ENCODE data around the gene ANO1. TPM values are rescaled to one million over a fixed set of nuclear protein-coding genes. Genes with fewer than 3 reads are reported as not detected.

Gene ANO1
- total RNA-seq, 1 experiment from 2014 or later, result 41.7 TPM

GRCh38 chr11:70186420-70186819 is 108.3 kb downstream of the ANO1 start:
- Histone ChIP-seq H3K4me3 (replicated peaks in 1 of 2; ENCODE audit: low read depth in 1 of 2, low read length in 2 of 2) (no peak overlapping the region), H3K27ac (ENCODE audit: low read depth, low read length) (no peak overlapping the region), H3K9ac (ENCODE audit: low read length) (no peak overlapping the region), H4K20me1 (ENCODE audit: insufficient read depth) (no peaks in the 10 kb centered on the region), H3K27me3 (ENCODE audit: insufficient read depth, low read length) (no peaks in the 10 kb centered on the region), H2AFZ (ENCODE audit: low read depth, low read length, poor library complexity, severe bottlenecking) (no peak overlapping the region), H3K4me1 (ENCODE audit: control insufficient read depth in 1 of 2, insufficient read depth in 2 of 2, low read length in 2 of 2) (peaks cover 0 to 4% of the 10 kb centered on the region in 2 experiments; a peak in 2 of 4 replicates), H3K9me2 (ENCODE audit: insufficient read depth) (no peaks in the 10 kb centered on the region), H3K9me3 (ENCODE audit: control insufficient read depth in 1 of 2, insufficient read depth in 1 of 2, low read depth in 1 of 2, low read length in 2 of 2) (no peaks in the 10 kb centered on the region), H3K36me3 (ENCODE audit: control insufficient read depth in 1 of 2, insufficient read depth in 2 of 2, low read length in 2 of 2) (no peaks in the 10 kb centered on the region; a peak in 1 of 4 replicates), H3K79me2 (ENCODE audit: insufficient read depth, low read length) (no peaks in the 10 kb centered on the region), H3K4me2 (ENCODE audit: low read length) (no peak overlapping the region)
- ATAC-seq (no peak), DNase-seq (ENCODE audit: low read depth, low spot score) (no peak)
- ChIA-PET POLR2A (no interaction called here), CTCF (no interaction called here), RAD21 (ENCODE audit: low non-redundant PET in 1 of 2, low total read pairs in 2 of 2, uncharacterized antibody in 2 of 2, unreplicated experiment in 2 of 2) (interaction anchor here in 1 of 2 experiments (0.6 kb wide), 1 partner anchor 542 kb away, joined by 6 read pairs; no protein-coding TSS in a partner anchor)
- no peak for TF ChIP-seq CBX3 (IDR thresholded peaks at IDR 0.05; ENCODE audit: low read depth)
- TF ChIP-seq YY1 (IDR thresholded peaks at IDR 0.05; ENCODE audit: extremely low read depth, insufficient replicate concordance, low read depth, low read length), result no peak
- TF ChIP-seq, protein P1, sequence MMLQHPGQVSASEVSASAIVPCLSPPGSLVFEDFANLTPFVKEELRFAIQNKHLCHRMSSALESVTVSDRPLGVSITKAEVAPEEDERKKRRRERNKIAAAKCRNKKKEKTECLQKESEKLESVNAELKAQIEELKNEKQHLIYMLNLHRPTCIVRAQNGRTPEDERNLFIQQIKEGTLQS (IDR thresholded peaks at IDR 0.05), result no peak
- TF ChIP-seq EGR1 (IDR thresholded peaks at IDR 0.05; ENCODE audit: low read depth), result no peak
- TF ChIP-seq MAX (IDR thresholded peaks at IDR 0.05), result no peak
- no peak for TF ChIP-seq EZH2 (IDR thresholded peaks at IDR 0.05)
- no peak for TF ChIP-seq ZFX (IDR thresholded peaks at IDR 0.05)
- TF ChIP-seq ELF1 (IDR thresholded peaks at IDR 0.05; ENCODE audit: borderline replicate concordance, low read depth), result no peak
- TF ChIP-seq REST (IDR thresholded peaks at IDR 0.05; ENCODE audit: low read depth), result no peak
- TF ChIP-seq ZNF274 (IDR thresholded peaks at IDR 0.05; ENCODE audit: low read depth, low read length), result no peak
- TF ChIP-seq CEBPB (IDR thresholded peaks at IDR 0.05; ENCODE audit: low read depth), result no peak
- no peak for TF ChIP-seq ZBTB33 (IDR thresholded peaks at IDR 0.05; ENCODE audit: extremely low read depth, insufficient replicate concordance, low read length)
- no peak for TF ChIP-seq SP1 (IDR thresholded peaks at IDR 0.05; ENCODE audit: low read depth)
- no peak for TF ChIP-seq POLR2A (IDR thresholded peaks at IDR 0.05; ENCODE audit: borderline replicate concordance, extremely low read depth, insufficient read depth, insufficient read length)
- intact Hi-C loops (cut with micrococcal nuclease), result no loop called here
- BruUV-seq (replicated peaks), result no TSS peak

Measured in HCT116 (cell line).